ENCODE results near the gene RUBCN.
"Not testable (repeated sequence)": the region's sequence is repeated elsewhere in the genome, so short reads cannot be mapped to it uniquely, and the experiment has no call there.

The RUBCN gene

DNA sequence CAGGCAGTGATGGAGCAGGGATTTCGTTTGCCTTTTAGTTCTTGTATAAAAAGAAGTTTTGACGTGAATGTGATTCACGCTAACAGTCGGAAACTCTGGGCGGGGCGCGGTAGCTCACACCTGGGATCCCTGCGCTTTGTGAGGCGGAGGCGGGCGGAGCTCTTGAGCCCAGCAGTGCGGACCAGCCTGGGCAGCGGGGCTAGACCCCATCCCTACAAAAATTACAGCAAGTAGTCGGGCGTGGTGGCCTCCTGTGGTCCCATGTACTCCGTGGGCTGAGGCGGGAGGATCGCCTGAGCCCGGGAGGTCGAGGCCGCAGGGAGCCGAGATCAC, 81.7 kb downstream of the RUBCN start:
- not testable (repeated sequence) for DNase-seq

GRCh38 chr3:197654090-197654997, 82.4 kb downstream of the RUBCN start:
- not testable (repeated sequence) for DNase-seq

DNA sequence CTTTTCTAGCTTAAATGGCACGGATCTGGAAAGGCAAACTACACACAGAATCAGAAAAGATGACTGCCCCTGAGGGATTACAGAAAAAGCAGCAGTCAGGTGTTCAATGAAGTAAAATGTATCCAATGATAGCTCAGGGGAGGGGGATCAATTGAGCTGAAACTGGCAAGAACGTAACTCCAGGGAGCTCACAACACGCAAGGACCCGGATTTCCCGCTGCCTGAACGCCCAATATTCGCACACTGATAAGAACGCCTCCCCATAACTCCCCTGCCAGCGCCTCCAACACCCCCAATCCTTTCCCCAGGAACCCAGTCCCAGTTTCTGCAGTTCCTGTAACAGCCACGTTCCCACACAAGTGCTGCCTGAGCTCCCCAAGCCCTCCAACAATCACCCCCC, 83.8 kb downstream of the RUBCN start:
- DNase-seq: not testable (repeated sequence)

GRCh38 chr3:197647649-197648048, 89.1 kb downstream of the RUBCN start:
- DNase-seq: not testable (repeated sequence)

- DNase-seq: not testable (repeated sequence)
These were observed 89.5 kb downstream of the RUBCN start for GRCh38 chr3:197647191-197647590.

- DNase-seq: not testable (repeated sequence)
These were observed 90.4 kb downstream of the RUBCN start for GRCh38 chr3:197646294-197646693.

- not testable (repeated sequence) for DNase-seq
These were observed 99.1 kb downstream of the RUBCN start for GRCh38 chr3:197637556-197637955.

DNA sequence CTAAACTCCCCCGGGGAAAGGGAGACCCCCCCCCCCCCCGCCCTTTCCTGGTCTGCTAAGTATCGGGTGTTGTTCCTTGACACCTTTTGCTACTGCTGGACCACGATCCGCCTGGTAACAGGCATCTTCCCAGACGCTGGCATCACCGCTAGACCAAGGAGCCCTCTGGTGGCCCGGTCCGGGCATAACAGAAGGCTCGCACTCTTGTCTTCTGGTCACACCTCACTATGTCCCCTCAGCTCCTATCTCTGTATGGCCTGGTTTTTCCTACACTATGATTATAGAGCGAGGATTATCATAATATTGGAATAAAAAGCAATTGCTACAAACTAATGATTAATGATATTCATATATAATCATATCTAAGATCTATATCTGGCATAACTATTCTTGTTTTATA, 104.7 kb downstream of the RUBCN start:
- not testable (repeated sequence) for DNase-seq

DNA sequence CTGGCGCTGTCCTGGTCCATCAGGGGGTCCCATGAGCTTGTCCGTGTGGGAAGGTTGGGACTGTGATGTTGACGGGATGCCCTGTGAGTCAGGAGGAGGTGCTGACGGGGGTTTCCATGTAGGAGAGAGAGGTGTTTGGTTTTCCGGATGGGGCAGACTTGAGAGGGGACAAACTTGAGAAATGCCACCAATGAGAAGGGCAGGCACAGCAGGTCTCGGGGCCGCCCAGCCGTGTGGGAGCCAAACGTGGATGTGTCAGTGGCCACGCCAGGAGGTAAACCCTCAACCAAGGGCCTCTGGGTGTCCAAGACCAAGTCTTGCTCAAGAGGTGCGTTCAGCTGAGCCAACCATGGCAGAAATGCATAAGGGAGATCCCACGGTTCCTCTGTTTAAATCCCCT, 105.9 kb downstream of the RUBCN start:
- not testable (repeated sequence) for DNase-seq

- not testable (repeated sequence) for DNase-seq
These were observed 107.4 kb downstream of the RUBCN start for GRCh38 chr3:197629286-197629685.

DNA sequence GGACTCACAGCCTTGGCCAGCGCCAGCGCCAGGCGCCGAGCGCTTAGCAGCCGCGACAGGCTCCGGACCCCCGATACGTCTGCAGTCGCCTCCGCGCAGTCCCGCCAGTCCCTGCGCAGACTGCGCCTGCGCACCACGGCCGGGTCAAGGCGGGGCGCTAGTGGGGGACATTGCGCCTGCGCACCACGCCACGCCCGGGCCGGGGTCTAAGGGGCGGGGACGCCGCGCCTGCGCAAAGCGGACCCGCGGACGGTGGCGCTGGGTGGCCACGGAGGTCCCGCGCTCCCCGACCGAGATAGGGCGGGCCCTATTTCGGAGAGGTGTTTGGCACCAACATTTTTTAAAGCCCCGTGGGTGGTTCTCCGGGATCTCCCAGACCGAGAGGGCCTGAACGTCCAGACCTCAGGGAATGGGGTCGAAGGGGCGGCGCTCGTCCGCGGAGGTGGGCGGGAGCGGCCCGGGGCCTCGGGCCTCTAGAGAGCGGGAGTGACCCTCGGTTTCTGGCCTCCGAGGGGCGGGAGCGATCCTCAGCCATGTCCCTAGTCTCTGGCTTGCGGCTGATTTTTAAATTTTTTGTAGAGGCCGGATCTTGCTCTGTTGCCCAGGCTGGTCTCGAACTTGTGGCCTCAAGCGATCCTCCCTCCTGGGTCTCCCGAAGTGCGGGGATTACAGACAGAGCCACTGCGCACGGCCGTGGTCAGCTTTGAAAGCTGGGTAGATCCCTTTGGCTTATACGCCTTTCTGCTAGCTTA, 108.8 kb downstream of the RUBCN start:
- not testable (repeated sequence) for DNase-seq

- DNase-seq: not testable (repeated sequence)
These were observed 109.4 kb downstream of the RUBCN start for GRCh38 chr3:197627158-197627771.

DNA sequence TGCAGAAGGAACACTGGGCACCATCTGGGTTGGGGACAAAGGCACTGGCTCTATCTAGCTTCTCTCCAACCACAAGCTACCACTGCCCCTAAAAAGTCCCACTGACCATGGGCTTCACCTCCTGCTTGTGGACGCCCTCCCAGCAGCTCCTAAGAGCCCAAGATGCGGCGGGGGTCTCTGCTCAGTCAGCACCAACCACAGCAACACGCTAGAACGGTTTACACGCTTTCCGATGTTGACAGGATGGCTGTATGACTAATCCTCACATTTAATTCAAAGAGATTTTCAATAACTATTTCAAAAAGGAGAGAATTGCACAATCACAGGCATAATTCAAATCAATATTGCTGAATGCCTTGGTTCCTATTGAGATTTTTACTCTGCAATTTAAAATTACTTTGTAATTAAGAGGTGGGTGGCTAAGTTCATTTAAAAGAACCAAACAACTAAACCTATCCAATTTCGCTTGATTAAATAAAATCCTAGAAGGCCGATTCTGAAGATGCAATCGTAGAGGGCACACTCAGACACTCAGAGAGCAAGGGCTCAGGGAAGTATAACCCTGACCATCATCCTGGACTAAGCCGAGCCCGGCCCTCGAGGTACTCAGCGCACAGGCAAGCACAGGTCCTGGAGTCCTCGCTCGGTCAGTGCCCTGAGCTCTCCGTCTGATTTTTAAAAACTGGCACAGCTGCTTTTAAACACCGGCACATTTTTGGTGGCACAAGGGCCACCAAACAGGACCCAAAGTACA, 110.1 kb downstream of the RUBCN start:
- DNase-seq: not testable (repeated sequence)

DNA sequence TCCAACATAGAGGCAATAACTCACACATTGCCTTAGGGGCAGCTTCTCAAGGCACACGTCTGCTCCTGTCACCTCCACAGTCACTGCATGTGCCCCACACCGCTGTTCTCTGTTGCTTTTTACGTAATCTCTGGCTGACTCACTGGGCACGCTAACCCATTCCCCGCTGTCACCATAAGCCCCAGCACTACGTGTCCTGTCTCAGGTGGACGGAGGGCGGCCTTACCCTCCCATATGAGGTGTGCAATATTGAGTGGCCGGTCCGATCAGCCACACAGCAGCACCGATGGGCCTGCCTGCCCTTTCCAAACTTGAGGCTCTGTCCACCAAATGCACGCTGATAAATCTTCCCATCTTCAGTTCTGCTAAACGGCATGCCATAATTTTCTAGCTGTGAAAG, 115.2 kb downstream of the RUBCN start:
- not testable (repeated sequence) for DNase-seq

All from NCI-H1092 treated with DMSO at 0.1 percent for 48 hours (cell line).